ENCODE measurements around the gene LDLRAD4. TPM values are rescaled to one million over a fixed set of nuclear protein-coding genes. Genes with fewer than 3 reads are reported as not detected.

Gene LDLRAD4
- total and polyA plus RNA-seq, 5 donors from 2014 or later = 42.4 to 207 (median 49.8) TPM

- Mint-ChIP-seq H3K27ac (peak overlapping the region in 2 of 3 donors; percentile 7 to 34), H3K27me3 (no peaks in the 10 kb centered on the region), H3K9me3 (peaks cover 0 to 13% (median 4%) of the 10 kb centered on the region in 7 donors), H3K4me1 (no peaks in the 10 kb centered on the region), H3K36me3 (peaks cover 6% of the 10 kb centered on the region), H3K4me3 (no peak overlapping the region)
- Histone ChIP-seq H3K4me3 (ENCODE audit: low read depth, low read length) (no peak overlapping the region), H3K9me3 (ENCODE audit: control insufficient read depth in 2 of 2, low read length in 2 of 2) (peaks cover 6 to 8% of the 10 kb centered on the region in 2 experiments), H3K36me3 (ENCODE audit: control insufficient read depth, insufficient read depth, low read length) (no peaks in the 10 kb centered on the region), H3K4me1 (ENCODE audit: control insufficient read depth, insufficient read depth, low read length, poor library complexity, severe bottlenecking) (no peaks in the 10 kb centered on the region), H3K27ac (ENCODE audit: insufficient read depth, low read length, poor library complexity, severe bottlenecking) (no peak overlapping the region), H3K27me3 (ENCODE audit: control insufficient read depth, insufficient read depth, low read length) (no peaks in the 10 kb centered on the region)
- ATAC-seq (ENCODE audit: low read depth in 2 of 2) (no peak), DNase-seq (no peak)
These were observed 101.1 kb downstream of the LDLRAD4 start for GRCh38 chr18:13319629-13320028.

- ATAC-seq (ENCODE audit: low read depth in 2 of 2) = no peak
- DNase-seq = no peak
- Histone ChIP-seq H3K4me1 (ENCODE audit: control insufficient read depth, insufficient read depth, low read length, poor library complexity, severe bottlenecking) (no peaks in the 10 kb centered on the region), H3K9me3 (ENCODE audit: control insufficient read depth in 2 of 2, low read length in 2 of 2) (peaks cover 6 to 8% of the 10 kb centered on the region in 2 experiments), H3K27ac (ENCODE audit: insufficient read depth, low read length, poor library complexity, severe bottlenecking) (no peak overlapping the region), H3K36me3 (ENCODE audit: control insufficient read depth, insufficient read depth, low read length) (no peaks in the 10 kb centered on the region), H3K27me3 (ENCODE audit: control insufficient read depth, insufficient read depth, low read length) (no peaks in the 10 kb centered on the region), H3K4me3 (ENCODE audit: low read depth, low read length) (no peak overlapping the region)
- Mint-ChIP-seq H3K27me3 (no peaks in the 10 kb centered on the region), H3K4me1 (no peaks in the 10 kb centered on the region), H3K27ac (peak overlapping the region in 2 of 3 donors; percentile 7 to 22), H3K4me3 (no peak overlapping the region), H3K9me3 (peaks cover 0 to 12% (median 3%) of the 10 kb centered on the region in 7 donors), H3K36me3 (peaks cover 5% of the 10 kb centered on the region)
These were observed 101.5 kb downstream of the LDLRAD4 start for GRCh38 chr18:13320096-13320495.

GRCh38 chr18:13320891-13321425 is 102.4 kb downstream of the LDLRAD4 start:
- Histone ChIP-seq H3K4me3 (ENCODE audit: low read depth, low read length) (no peak overlapping the region), H3K4me1 (ENCODE audit: control insufficient read depth, insufficient read depth, low read length, poor library complexity, severe bottlenecking) (no peaks in the 10 kb centered on the region), H3K27me3 (ENCODE audit: control insufficient read depth, insufficient read depth, low read length) (no peaks in the 10 kb centered on the region), H3K9me3 (ENCODE audit: control insufficient read depth in 2 of 2, low read length in 2 of 2) (peaks cover 3 to 5% of the 10 kb centered on the region in 2 experiments), H3K27ac (ENCODE audit: insufficient read depth, low read length, poor library complexity, severe bottlenecking) (no peak overlapping the region), H3K36me3 (ENCODE audit: control insufficient read depth, insufficient read depth, low read length) (no peaks in the 10 kb centered on the region)
- no peak for ATAC-seq (ENCODE audit: low read depth in 2 of 2)
- H3K9me3 Mint-ChIP-seq = peaks cover 0 to 7% (median 2%) of the 10 kb centered on the region in 7 donors
- no peak for DNase-seq
- H3K4me3 Mint-ChIP-seq = no peak overlapping the region
- no peaks in the 10 kb centered on the region for H3K27me3 Mint-ChIP-seq
- H3K27ac Mint-ChIP-seq = no peak overlapping the region
- H3K4me1 Mint-ChIP-seq = peaks cover 0 to 2% (median 0%) of the 10 kb centered on the region in 4 donors
- H3K36me3 Mint-ChIP-seq = peaks cover 5% of the 10 kb centered on the region

- Histone ChIP-seq H3K9me3 (ENCODE audit: control insufficient read depth in 2 of 2, low read length in 2 of 2) (no peaks in the 10 kb centered on the region), H3K27me3 (ENCODE audit: control insufficient read depth, insufficient read depth, low read length) (no peaks in the 10 kb centered on the region), H3K36me3 (ENCODE audit: control insufficient read depth, insufficient read depth, low read length) (no peaks in the 10 kb centered on the region), H3K4me3 (ENCODE audit: low read depth, low read length) (no peak overlapping the region), H3K27ac (ENCODE audit: insufficient read depth, low read length, poor library complexity, severe bottlenecking) (no peak overlapping the region), H3K4me1 (ENCODE audit: control insufficient read depth, insufficient read depth, low read length, poor library complexity, severe bottlenecking) (no peaks in the 10 kb centered on the region)
- DNase-seq = no peak
- no peak for ATAC-seq (ENCODE audit: low read depth in 2 of 2)
- Mint-ChIP-seq H3K4me1 (peaks cover 0 to 2% (median under 1%) of the 10 kb centered on the region in 4 donors), H3K27ac (no peak overlapping the region), H3K4me3 (no peak overlapping the region), H3K36me3 (no peaks in the 10 kb centered on the region), H3K27me3 (no peaks in the 10 kb centered on the region), H3K9me3 (peaks cover 0 to 3% (median 0%) of the 10 kb centered on the region in 7 donors)
These were observed 103.4 kb downstream of the LDLRAD4 start for GRCh38 chr18:13321923-13322322.

- no peaks in the 10 kb centered on the region for H3K9me3 ChIP-seq (ENCODE audit: control insufficient read depth in 2 of 2, low read length in 2 of 2)
- H3K4me3 ChIP-seq (ENCODE audit: low read depth, low read length) = no peak overlapping the region
- no peak for ATAC-seq (ENCODE audit: low read depth in 2 of 2)
- Mint-ChIP-seq H3K4me3 (no peak overlapping the region), H3K27me3 (no peaks in the 10 kb centered on the region), H3K4me1 (peaks cover 0 to 6% (median 2%) of the 10 kb centered on the region in 4 donors), H3K27ac (no peak overlapping the region), H3K9me3 (peaks cover 0 to 1% (median 0%) of the 10 kb centered on the region in 7 donors), H3K36me3 (peaks cover 3% of the 10 kb centered on the region)
- no peak for DNase-seq
- no peaks in the 10 kb centered on the region for H3K36me3 ChIP-seq (ENCODE audit: control insufficient read depth, insufficient read depth, low read length)
- H3K27ac ChIP-seq (ENCODE audit: insufficient read depth, low read length, poor library complexity, severe bottlenecking) = no peak overlapping the region
- H3K27me3 ChIP-seq (ENCODE audit: control insufficient read depth, insufficient read depth, low read length) = no peaks in the 10 kb centered on the region
- H3K4me1 ChIP-seq (ENCODE audit: control insufficient read depth, insufficient read depth, low read length, poor library complexity, severe bottlenecking) = no peaks in the 10 kb centered on the region
These were observed 104.6 kb downstream of the LDLRAD4 start for GRCh38 chr18:13323186-13323585.

GRCh38 chr18:13324880-13325279 is 106.3 kb downstream of the LDLRAD4 start:
- H3K27ac ChIP-seq (ENCODE audit: insufficient read depth, low read length, poor library complexity, severe bottlenecking) = no peak overlapping the region
- Mint-ChIP-seq H3K9me3 (peaks cover 0 to 1% (median 0%) of the 10 kb centered on the region in 7 donors), H3K27ac (no peak overlapping the region), H3K27me3 (no peaks in the 10 kb centered on the region), H3K36me3 (peaks cover 6% of the 10 kb centered on the region), H3K4me3 (no peak overlapping the region), H3K4me1 (peaks cover 0 to 6% (median 5%) of the 10 kb centered on the region in 4 donors)
- DNase-seq (no peak), ATAC-seq (ENCODE audit: low read depth in 2 of 2) (no peak)
- H3K4me1 ChIP-seq (ENCODE audit: control insufficient read depth, insufficient read depth, low read length, poor library complexity, severe bottlenecking) = no peaks in the 10 kb centered on the region
- no peak overlapping the region for H3K4me3 ChIP-seq (ENCODE audit: low read depth, low read length)
- H3K27me3 ChIP-seq (ENCODE audit: control insufficient read depth, insufficient read depth, low read length) = no peaks in the 10 kb centered on the region
- H3K9me3 ChIP-seq (ENCODE audit: control insufficient read depth in 2 of 2, low read length in 2 of 2) = no peaks in the 10 kb centered on the region
- H3K36me3 ChIP-seq (ENCODE audit: control insufficient read depth, insufficient read depth, low read length) = no peaks in the 10 kb centered on the region

GRCh38 chr18:13328213-13328612 is 109.7 kb downstream of the LDLRAD4 start:
- Histone ChIP-seq H3K9me3 (ENCODE audit: control insufficient read depth in 2 of 2, low read length in 2 of 2) (no peaks in the 10 kb centered on the region), H3K4me1 (ENCODE audit: control insufficient read depth, insufficient read depth, low read length, poor library complexity, severe bottlenecking) (no peaks in the 10 kb centered on the region), H3K36me3 (ENCODE audit: control insufficient read depth, insufficient read depth, low read length) (no peaks in the 10 kb centered on the region), H3K4me3 (ENCODE audit: low read depth, low read length) (no peak overlapping the region), H3K27me3 (ENCODE audit: control insufficient read depth, insufficient read depth, low read length) (no peaks in the 10 kb centered on the region), H3K27ac (ENCODE audit: insufficient read depth, low read length, poor library complexity, severe bottlenecking) (no peak overlapping the region)
- Mint-ChIP-seq H3K4me3 (no peak overlapping the region), H3K27me3 (no peaks in the 10 kb centered on the region), H3K9me3 (no peaks in the 10 kb centered on the region), H3K36me3 (peaks cover 6% of the 10 kb centered on the region), H3K4me1 (peaks cover 5 to 12% (median 7%) of the 10 kb centered on the region in 4 donors), H3K27ac (peak overlapping the region in 1 of 3 donors; percentile 71)
- no peak for ATAC-seq (ENCODE audit: low read depth in 2 of 2)
- no peak for DNase-seq

GRCh38 chr18:13330996-13331395 is 112.4 kb downstream of the LDLRAD4 start:
- no peaks in the 10 kb centered on the region for H3K4me1 ChIP-seq (ENCODE audit: control insufficient read depth, insufficient read depth, low read length, poor library complexity, severe bottlenecking)
- ATAC-seq (ENCODE audit: low read depth in 2 of 2) (no peak), DNase-seq (no peak)
- H3K9me3 ChIP-seq (ENCODE audit: control insufficient read depth in 2 of 2, low read length in 2 of 2) = no peaks in the 10 kb centered on the region
- H3K27ac ChIP-seq (ENCODE audit: insufficient read depth, low read length, poor library complexity, severe bottlenecking) = no peak overlapping the region
- H3K27me3 Mint-ChIP-seq = no peaks in the 10 kb centered on the region
- H3K36me3 Mint-ChIP-seq = peaks cover 9% of the 10 kb centered on the region
- no peak overlapping the region for H3K4me3 ChIP-seq (ENCODE audit: low read depth, low read length)
- H3K9me3 Mint-ChIP-seq = peaks cover 0 to 9% (median 0%) of the 10 kb centered on the region in 7 donors
- no peak overlapping the region for H3K4me3 Mint-ChIP-seq
- H3K4me1 Mint-ChIP-seq = peaks cover 8 to 22% (median 10%) of the 10 kb centered on the region in 4 donors
- H3K27ac Mint-ChIP-seq = peak overlapping the region in 1 of 3 donors; percentile 81
- no peaks in the 10 kb centered on the region for H3K36me3 ChIP-seq (ENCODE audit: control insufficient read depth, insufficient read depth, low read length)
- H3K27me3 ChIP-seq (ENCODE audit: control insufficient read depth, insufficient read depth, low read length) = no peaks in the 10 kb centered on the region
